ENCODE data around the gene ZFYVE28.

Gene ZFYVE28

DNA sequence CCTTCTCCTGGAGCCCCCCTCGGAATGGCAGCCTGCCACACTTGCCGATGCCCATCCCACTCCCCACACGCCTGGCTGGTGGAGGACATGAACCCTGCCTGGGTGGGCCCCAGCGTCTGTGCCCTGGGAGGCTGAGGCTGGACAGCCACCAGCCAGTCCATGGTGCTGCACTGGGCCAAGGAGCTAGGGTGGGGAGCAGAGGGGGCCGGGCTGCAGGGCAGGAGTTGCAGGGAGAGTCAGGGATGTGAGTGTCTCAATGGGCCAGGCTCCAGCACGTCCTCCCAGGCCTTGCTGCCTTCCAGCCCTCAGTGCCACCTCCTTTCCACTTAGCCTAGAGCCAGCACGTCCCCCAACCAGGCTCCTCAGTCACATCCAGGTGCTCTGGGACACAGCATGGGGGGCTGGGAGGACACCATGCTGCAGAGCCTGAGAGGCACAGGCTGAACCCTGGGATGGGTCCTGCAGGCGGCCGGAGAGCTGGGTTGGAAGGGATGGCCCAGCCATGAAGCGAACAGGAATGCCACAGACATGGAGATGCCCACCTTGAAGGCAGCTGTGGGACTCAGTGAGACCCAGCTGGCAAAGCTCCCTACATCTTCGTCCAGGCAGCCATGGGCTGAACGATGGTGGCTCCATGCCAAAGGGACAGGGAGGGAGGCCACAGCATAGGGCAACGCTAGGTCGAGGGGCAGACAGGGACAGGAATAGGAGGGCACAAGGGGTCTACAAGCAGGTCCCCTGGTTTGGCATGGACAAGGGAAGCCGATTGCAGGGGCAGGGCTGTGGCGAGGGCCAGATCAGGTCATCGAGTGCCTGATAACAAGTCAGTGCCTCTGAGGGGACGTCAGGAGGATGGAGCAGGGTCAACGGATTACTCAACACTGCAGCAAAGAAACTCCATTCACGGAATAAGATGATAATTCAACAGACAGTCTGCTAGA lies 126.5 kb downstream of the ZFYVE28 start:
- no peak overlapping the region for H3K4me3 ChIP-seq (replicated peaks; ENCODE audit: low read depth, low read length)
- TF ChIP-seq, protein P1, sequence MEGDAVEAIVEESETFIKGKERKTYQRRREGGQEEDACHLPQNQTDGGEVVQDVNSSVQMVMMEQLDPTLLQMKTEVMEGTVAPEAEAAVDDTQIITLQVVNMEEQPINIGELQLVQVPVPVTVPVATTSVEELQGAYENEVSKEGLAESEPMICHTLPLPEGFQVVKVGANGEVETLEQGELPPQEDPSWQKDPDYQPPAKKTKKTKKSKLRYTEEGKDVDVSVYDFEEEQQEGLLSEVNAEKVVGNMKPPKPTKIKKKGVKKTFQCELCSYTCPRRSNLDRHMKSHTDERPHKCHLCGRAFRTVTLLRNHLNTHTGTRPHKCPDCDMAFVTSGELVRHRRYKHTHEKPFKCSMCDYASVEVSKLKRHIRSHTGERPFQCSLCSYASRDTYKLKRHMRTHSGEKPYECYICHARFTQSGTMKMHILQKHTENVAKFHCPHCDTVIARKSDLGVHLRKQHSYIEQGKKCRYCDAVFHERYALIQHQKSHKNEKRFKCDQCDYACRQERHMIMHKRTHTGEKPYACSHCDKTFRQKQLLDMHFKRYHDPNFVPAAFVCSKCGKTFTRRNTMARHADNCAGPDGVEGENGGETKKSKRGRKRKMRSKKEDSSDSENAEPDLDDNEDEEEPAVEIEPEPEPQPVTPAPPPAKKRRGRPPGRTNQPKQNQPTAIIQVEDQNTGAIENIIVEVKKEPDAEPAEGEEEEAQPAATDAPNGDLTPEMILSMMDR (IDR thresholded peaks at IDR 0.05; ENCODE audit: low read length, missing control alignments) = no peak
- DNase-seq (ENCODE audit: low read depth) = no peak

DNA sequence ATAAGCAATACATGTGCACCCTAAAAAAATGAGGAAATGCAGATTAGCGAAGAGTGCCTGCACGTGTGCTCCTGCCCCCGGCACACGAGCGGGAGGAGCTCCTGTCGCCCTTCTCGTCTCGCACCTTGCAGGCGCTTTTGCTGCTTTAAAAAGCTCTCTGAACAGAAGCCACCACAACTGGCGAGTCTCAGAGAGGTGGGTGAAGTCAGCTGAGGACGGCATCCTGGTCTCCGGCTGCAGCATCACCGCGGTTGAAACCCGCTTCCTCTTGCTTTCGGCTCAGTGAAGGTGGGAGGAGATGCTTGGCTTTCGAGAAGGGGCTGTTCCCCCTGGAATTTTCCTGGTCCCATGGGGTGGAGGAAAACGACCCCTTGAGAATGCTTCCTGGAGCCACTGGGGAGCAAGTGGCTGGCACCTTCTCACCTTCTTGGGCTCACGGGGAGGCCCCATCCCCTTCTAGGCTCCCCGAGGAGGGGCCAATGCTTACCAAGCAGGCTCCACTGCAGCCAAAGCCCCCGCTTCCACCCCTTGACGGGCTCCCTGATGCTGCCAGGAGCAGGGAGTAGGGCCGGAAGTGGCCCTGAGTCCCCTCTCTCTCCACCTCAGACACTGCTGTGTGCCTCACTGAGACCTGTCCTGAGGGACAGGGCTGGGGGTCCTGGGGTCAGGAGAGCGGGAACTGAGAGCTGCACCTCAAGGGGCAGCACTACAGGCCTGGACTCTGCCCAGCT lies 127.3 kb downstream of the ZFYVE28 start:
- no peak overlapping the region for H3K4me3 ChIP-seq (replicated peaks; ENCODE audit: low read depth, low read length)
- DNase-seq (ENCODE audit: low read depth) = no peak
- TF ChIP-seq, protein P1 (IDR thresholded peaks at IDR 0.05; ENCODE audit: low read length, missing control alignments) = no peak

DNA sequence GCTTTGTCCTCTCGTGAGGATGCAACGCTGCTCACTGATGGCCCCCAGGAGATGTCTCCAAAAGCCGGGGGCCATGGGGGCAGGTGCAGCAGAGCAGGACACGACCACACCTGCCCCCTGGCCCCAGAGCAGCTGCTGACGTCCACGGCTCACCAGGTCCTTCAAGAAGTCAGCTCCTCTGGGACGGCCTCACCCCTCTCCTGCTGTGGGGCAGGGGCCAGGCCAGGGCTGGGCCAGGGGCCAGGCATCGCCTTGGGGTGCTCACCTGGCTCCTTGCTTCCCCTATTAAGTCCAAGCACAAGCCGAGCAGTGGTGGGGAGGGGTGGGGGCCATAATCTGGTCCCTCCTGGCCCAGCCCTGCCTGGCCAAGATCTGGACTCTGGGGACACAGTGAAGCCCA lies 128.0 kb downstream of the ZFYVE28 start:
- no peak for DNase-seq (ENCODE audit: low read depth)
- TF ChIP-seq, protein P1 (IDR thresholded peaks at IDR 0.05; ENCODE audit: low read length, missing control alignments) = no peak
- H3K4me3 ChIP-seq (replicated peaks; ENCODE audit: low read depth, low read length) = no peak overlapping the region

DNA sequence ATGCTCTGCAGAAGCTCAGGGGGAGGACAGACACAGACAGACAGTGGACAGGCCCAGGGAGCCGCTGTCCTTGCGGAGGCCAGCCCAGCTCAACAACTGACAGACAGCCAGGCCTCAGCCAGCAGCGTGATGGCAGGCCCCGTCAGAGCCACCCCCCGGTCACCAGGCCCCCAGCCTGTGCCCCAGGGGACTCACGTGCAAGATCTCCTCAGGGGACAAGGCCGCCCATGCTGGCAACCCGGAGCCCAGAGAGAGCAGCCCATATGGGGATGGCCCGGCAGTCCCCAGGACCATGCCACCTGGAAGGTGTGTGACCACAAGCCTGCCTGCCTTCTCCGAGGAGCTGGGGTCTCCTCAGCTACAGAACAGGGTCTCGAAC lies 128.5 kb downstream of the ZFYVE28 start:
- DNase-seq (ENCODE audit: low read depth) = no peak
- no peak overlapping the region for H3K4me3 ChIP-seq (replicated peaks; ENCODE audit: low read depth, low read length)
- TF ChIP-seq, protein P1 (IDR thresholded peaks at IDR 0.05; ENCODE audit: low read length, missing control alignments) = no peak

DNA sequence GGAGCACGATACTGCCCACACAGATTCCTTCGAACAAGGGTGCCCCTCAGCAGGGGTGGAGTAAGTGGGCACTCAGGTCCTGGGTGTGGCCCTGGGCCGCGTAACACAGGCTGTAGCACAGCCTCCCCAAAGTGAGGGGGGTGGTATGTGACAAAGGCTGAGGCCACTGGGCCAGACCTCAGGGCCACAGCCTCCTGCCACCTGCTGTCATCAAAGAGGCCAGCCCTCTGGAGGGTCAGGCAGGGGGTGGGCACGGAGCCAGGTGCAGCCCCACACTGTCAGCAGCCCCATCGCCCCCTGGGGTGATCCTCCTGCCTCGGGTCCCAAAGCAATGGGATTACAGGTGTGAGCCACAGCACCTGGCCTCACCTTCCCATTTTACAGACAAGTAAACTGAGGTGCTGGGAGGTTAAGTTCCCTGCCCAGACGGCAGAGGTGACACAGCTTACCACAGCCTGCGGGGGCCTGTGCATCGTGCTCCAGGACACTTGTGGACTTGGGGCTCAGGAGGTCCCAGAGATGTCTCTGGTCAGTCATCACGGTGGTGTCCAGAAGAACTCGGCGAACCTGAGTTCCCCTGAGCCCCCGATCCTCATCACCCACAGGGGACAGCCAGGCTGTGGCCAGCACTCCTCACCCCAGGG lies 129.0 kb downstream of the ZFYVE28 start:
- DNase-seq (ENCODE audit: low read depth) = no peak
- TF ChIP-seq, protein P1 (IDR thresholded peaks at IDR 0.05; ENCODE audit: low read length, missing control alignments) = no peak
- no peak overlapping the region for H3K4me3 ChIP-seq (replicated peaks; ENCODE audit: low read depth, low read length)

DNA sequence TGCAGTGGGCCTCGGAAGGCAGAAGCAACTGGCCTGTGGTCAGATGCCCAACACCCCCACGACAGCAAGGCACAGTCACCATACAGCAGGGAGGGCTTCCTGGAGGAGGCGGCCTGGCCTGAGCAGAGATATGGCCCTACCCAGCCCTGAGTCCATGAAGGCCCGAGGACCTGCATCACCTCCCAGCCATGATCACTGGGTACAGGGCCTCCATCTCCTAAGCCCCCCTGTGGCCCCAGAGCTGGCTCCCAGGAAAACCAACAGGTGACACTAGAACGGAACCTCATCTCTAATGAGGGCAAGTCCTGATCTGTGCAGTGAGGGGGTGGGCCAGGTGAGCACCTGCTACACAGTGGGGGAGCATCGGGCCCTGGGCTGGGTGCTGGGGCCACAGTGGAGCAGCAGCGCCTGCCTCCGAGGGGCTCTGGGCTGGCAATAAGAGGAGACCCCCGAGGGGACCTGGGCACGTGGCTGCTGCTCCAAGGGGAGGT lies 130.3 kb downstream of the ZFYVE28 start:
- DNase-seq (ENCODE audit: low read depth) = no peak
- H3K4me3 ChIP-seq (replicated peaks; ENCODE audit: low read depth, low read length) = no peak overlapping the region
- TF ChIP-seq, protein P1 (IDR thresholded peaks at IDR 0.05; ENCODE audit: low read length, missing control alignments) = no peak
